SK-N-MC (cell line): ENCODE measurements around the gene TGFBR3L.

Experiments
- EZH2 ChIP-seq: fragments of 200-600 bp; sonication (generic); IDR thresholded peaks from one replicate; pipeline ENCODE4 v1.6.1; 2017; ENCODE audit warnings: antibody characterized with exemption
- POLR2AphosphoS5 ChIP-seq: IDR thresholded peaks from 2 replicates; pipeline ENCODE4 v1.6.1; 2012; ENCODE audit warnings: mild to moderate bottlenecking, low read depth, low read length, borderline replicate concordance

- TF ChIP-seq POLR2AphosphoS5: no peak
- no peak for TF ChIP-seq EZH2
Measured at GRCh38 chr19:7953060-7953459, 38.4 kb downstream of the TGFBR3L start.
